HFF-Myc (cell line): ENCODE measurements around the gene OR11H6.
"Not testable (repeated sequence)": the region's sequence is repeated elsewhere in the genome, so short reads cannot be mapped to it uniquely, and the experiment has no call there.

ENCODE experiments used
- DNase-seq: peaks from one replicate; pipeline ENCODE4 v3.0.0-alpha.2; 2011; ENCODE audit warnings: low read depth; ENCODE audit errors: extremely low read depth
- H3K4me3 ChIP-seq: replicated peaks from 2 replicates; pipeline ENCODE4 v1.5.1; 2011; ENCODE audit warnings: low read depth, mild to moderate bottlenecking, control low read depth, low read length
- TF ChIP-seq, protein P1 (sequence below): IDR thresholded peaks from 2 replicates; pipeline ENCODE4 v1.5.1; 2012; ENCODE audit warnings: mild to moderate bottlenecking, low read depth, low read length, control low read depth; ENCODE audit errors: missing control alignments

Gene OR11H6

GRCh38 chr14:20184181-20184580 lies 39.3 kb upstream of the OR11H6 start:
- DNase-seq, result no peak
- TF ChIP-seq, protein P1, sequence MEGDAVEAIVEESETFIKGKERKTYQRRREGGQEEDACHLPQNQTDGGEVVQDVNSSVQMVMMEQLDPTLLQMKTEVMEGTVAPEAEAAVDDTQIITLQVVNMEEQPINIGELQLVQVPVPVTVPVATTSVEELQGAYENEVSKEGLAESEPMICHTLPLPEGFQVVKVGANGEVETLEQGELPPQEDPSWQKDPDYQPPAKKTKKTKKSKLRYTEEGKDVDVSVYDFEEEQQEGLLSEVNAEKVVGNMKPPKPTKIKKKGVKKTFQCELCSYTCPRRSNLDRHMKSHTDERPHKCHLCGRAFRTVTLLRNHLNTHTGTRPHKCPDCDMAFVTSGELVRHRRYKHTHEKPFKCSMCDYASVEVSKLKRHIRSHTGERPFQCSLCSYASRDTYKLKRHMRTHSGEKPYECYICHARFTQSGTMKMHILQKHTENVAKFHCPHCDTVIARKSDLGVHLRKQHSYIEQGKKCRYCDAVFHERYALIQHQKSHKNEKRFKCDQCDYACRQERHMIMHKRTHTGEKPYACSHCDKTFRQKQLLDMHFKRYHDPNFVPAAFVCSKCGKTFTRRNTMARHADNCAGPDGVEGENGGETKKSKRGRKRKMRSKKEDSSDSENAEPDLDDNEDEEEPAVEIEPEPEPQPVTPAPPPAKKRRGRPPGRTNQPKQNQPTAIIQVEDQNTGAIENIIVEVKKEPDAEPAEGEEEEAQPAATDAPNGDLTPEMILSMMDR, result no peak
- H3K4me3 ChIP-seq, result no peak overlapping the region

GRCh38 chr14:20190596-20190995 lies 32.9 kb upstream of the OR11H6 start, which contains the start of gene OR11G2:
Gene OR11G2, plus strand, starts transcription at chr14:20190896. Its CDS starts 6,542 bp downstream, at chr14:20197438.
- no peak for DNase-seq
- TF ChIP-seq, protein P1, result no peak
- H3K4me3 ChIP-seq, result no peak within 1 kb of the TSS

DNA sequence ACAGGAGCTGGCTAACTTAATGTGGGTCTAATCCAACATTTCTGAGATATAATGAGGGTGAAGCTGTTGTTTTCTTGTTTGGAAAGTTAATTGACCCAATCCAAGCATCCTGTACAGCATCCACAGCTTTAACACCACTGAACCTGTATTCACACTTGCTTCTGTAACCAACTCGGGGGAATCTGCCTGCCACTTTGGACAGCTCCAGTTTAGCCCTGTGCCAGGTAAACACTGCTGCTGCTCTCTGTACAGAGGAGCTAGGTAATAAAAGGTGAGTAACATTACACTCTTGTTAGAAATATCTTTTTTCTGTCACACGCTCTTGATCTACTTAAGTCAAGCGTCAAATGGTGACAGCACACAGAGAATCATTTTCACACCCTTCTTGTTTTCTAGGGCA lies 32.1 kb upstream of the OR11H6 start:
- TF ChIP-seq, protein P1, result no peak
- DNase-seq, result no peak
- no peak overlapping the region for H3K4me3 ChIP-seq

- no peak overlapping the region for H3K4me3 ChIP-seq
- DNase-seq, result no peak
- TF ChIP-seq, protein P1, result no peak
Measured at GRCh38 chr14:20194101-20194500, 29.4 kb upstream of the OR11H6 start.

DNA sequence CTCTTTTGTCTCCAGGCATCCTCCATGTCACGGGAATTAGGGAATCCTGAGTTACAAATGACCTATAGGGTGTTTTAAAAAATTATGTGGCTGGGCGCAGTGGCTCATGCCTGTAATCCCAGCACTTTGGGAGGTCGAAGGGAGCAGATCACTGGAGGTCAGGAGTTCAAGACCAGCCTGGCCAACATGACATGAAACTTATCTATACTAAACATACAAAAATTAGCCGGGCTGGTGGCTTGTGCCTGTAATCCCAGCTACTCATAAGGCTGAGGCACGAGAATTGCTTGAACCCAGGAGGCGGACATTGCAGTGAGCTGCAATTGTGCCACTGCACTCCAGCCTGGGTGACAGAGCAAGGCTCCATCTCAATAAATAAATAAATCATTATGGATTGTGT lies 28.3 kb upstream of the OR11H6 start:
- DNase-seq, H3K4me3 ChIP-seq: not testable (repeated sequence)

DNA sequence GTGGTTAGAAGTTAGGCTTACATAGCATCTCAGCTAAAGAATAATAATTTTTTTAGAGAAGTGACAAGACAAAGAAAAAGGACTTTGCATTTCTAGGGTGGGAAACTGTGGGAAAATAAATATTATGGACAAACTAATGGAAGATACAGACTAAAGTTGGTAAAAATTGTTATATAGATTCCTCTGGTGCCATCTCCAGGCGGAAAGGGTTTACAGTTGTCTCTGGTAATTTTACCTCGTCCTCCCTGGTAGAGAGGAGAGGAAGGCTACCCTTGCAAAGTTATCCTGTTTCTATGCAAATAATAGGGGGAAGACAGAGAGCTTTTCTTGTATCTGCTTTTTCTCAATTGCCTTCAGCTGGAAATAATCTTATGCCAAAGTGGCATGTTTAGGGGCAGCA lies 27.6 kb upstream of the OR11H6 start:
- DNase-seq, result no peak
- no peak overlapping the region for H3K4me3 ChIP-seq
- TF ChIP-seq, protein P1, result no peak

GRCh38 chr14:20197459-20197858 lies 26.1 kb upstream of the OR11H6 start:
- TF ChIP-seq, protein P1, result no peak
- H3K4me3 ChIP-seq, result no peak overlapping the region
- no peak for DNase-seq

- H3K4me3 ChIP-seq, result no peak overlapping the region
- TF ChIP-seq, protein P1, result no peak
- no peak for DNase-seq
Measured at GRCh38 chr14:20198991-20199390, 24.5 kb upstream of the OR11H6 start.
